AG09319 (cell line): Measurements from ENCODE around the gene RRBP1.
"Not testable (repeated sequence)": the region's sequence is repeated elsewhere in the genome, so short reads cannot be mapped to it uniquely, and the experiment has no call there.

Experiments
- DNase-seq: peaks from one replicate; pipeline ENCODE4 v3.0.0-alpha.2; 2010; ENCODE audit warnings: low read depth; ENCODE audit errors: extremely low read depth
- TF ChIP-seq, protein P1 (sequence below): IDR thresholded peaks from 2 replicates; pipeline ENCODE4 v1.5.1; 2011; ENCODE audit warnings: low read depth, mild to moderate bottlenecking, inconsistent platforms, low read length, moderate library complexity

The RRBP1 gene

DNA sequence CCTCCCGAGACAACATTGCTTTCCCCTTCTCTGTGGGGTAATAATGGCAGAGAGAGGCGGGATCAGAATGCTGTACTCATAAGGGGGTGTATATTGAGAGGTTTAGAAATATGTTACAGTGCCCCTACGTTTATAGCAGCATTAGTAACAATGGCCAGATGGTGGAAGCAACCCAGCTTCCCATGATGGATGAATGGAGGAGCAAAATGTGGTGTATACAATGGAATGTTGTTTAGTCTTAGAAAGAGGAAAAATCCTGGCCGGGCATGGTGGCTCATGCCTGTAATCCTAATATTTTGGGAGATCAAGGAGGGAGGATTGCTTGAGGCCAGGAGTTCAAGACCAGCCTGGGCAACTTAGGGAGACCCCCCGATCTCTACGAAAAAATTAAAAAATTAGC is 30.7 kb upstream of the RRBP1 start:
- TF ChIP-seq, protein P1, sequence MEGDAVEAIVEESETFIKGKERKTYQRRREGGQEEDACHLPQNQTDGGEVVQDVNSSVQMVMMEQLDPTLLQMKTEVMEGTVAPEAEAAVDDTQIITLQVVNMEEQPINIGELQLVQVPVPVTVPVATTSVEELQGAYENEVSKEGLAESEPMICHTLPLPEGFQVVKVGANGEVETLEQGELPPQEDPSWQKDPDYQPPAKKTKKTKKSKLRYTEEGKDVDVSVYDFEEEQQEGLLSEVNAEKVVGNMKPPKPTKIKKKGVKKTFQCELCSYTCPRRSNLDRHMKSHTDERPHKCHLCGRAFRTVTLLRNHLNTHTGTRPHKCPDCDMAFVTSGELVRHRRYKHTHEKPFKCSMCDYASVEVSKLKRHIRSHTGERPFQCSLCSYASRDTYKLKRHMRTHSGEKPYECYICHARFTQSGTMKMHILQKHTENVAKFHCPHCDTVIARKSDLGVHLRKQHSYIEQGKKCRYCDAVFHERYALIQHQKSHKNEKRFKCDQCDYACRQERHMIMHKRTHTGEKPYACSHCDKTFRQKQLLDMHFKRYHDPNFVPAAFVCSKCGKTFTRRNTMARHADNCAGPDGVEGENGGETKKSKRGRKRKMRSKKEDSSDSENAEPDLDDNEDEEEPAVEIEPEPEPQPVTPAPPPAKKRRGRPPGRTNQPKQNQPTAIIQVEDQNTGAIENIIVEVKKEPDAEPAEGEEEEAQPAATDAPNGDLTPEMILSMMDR, result no peak
- DNase-seq, result no peak

DNA sequence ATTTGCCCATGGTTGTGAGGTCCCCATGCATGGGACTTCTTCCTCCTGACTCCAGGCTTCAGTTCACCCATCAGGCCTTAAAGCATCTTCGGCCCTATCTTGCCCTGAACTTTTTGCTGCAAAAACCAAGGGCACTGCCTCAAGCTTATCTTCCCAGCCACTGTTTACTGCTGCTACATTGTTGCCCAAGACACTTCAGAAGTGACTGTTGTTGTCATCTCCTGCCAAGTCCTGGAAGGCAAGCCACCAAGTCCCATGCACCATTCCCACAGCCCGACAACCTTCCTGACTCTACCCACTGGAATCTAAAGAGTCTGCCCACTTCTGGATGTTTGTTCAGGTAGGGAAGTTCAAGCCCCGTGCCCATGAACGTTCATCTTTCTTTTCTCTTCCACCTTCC is 30.2 kb upstream of the RRBP1 start:
- TF ChIP-seq, protein P1, result no peak
- DNase-seq, result no peak

DNA sequence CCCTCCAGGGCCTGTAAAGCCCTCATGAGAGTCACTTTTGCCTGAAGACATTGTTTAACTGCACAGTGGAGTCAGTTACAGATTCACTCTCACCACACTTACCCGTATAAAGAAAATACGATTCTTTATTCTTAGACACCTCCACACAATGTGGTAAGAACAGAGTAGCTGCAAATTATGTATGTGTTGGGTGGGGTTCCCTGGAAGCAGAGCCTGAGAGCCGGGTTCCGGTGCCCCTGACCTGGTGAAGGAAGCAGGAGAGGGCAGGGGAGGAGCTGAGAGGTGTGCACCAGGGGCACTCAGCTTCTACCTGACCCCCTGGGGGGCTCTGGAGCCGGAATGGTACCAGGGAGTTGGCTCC is 29.2 kb upstream of the RRBP1 start:
- TF ChIP-seq, protein P1, result no peak
- DNase-seq, result no peak

DNA sequence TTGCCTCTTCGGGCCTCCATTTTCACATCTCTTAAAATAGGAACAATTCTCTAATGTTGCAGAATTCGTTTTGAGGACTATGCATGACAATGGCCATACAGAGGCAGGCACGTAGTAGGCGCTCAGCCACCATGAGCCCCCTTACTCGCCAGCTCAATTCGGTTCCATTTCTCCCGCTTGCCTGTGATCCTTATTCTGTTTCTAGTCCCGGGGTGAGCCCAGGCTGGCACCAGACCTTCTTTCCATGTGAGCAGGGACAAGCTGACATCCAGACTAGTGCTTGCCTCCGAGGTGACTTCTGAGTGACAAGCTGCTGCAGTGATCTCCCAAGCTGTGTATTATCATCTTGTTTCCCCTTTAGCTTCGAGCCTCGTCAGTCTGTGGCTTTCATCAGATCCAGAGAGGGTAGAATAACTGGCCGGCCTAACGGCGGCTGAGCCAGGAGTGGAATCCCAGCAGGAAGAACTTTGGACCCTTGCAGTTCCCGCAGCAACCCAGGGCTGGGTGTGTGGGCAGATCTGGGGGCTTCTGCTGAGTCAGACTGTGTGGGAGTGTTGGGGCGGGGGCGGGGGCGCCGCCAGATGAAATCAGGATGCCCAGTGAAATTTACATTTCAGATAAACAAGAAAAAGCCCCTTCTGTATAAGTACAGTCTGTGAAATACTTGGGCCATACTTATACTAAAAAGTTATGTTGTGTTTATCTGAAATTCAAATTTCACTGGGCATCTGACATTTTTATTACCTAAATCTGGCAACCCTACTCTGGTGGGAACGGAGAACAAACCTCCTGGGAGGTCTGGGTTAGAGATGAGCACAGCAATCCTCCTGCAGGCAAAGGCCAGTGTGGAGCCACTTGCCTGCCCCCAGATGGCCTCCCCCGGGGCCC is 28.6 kb upstream of the RRBP1 start:
- TF ChIP-seq, protein P1, result no peak
- no peak for DNase-seq

DNA sequence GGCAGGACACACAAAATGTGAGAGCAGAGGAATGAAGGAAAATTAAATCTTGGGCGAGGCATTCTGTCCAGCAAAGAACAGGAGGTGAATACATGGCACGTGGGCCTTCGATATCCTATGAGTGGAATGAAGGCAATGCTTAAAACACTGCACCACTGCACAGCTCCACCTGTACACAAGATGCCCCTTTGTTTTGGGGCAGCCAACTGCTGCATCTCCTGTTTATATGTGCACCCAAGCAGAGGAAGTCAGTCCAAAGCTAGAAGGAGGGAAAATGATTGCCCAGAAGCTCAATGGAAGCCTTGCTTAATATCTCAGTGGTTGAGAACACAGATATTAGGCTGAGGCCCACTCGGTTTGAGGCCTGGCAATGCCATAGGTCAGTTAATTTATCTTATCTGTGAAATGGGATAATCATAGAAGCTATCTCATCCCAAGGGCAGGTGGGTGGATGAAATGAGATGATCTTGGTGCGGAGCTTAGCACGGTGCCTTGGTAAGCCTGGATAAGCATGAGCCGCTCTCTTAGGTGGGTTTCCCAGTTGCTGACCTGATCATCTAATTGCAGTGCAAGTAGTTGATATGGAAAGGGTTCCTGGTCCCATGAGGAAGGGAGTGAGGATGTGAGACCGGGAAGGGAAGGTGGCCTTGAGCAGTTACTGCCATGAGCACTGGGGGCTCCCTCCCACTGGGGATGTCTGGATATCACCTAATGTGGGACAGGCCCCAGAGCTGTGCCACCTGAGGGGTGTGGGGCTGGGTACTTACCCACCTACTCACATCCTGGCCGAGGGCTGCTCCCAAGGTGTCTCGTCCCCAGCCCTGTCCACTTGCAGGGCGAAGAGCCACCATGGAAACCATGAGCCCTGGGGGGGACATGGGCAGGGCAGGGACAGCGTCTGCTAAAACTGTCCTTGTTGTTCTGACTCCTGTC is 27.6 kb upstream of the RRBP1 start:
- no peak for DNase-seq
- TF ChIP-seq, protein P1, result no peak

DNA sequence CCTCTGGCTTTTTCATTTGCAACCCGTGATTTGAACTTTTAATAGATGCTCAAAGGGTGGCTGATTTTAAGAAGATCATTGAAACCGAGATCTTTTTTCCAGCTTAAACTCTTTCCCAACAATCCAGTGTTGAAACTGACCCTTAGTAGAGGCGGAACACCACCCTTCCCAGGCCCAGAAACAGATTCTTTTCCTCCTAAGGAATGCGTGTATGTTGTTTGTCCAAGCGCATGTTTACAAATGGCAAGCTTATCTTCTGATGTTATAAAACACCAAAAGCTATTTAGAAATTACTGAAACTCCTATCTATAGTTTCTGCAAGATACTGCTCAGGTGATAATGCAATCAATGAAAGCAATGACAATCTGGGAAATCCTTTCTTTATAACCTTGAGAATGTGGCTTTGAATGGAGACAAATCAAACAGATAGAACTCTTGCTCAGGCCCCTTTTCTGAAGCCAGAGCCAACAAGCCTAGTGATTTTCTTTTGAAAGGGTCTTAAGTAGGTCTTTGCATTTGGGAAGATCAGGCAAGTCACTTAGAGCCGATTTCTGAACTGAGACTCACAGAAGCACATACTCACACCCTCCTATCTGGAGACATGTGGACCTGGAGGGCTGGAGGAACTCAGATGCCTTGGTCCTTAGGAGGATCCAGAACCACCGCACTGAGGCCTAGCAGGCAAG is 26.8 kb upstream of the RRBP1 start:
- DNase-seq, result no peak
- TF ChIP-seq, protein P1, result no peak

DNA sequence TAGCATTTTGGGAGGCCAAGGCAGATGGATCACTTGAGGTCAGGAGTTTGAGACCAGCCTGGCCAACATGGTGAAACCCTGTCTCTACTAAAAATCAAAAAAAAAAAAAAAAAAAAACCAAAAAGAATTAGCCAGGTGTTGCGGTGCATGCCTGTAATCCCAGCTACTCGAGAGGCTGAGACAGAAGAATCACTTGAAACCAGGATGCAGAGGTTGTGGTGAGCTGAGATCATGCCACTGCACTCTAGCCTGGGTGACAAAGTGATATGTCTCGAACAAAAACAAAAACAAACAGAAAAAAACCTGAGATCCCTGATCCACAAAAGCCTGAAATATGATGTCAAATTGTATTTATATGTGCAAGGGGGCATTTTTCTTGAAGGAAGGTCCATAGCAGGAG is 25.9 kb upstream of the RRBP1 start:
- not testable (repeated sequence) for DNase-seq
